Cerebellar nuclear complex (tissue), 1 donor: ENCODE data around the gene APOLD1.
"Not testable (repeated sequence)": the region's sequence is repeated elsewhere in the genome, so short reads cannot be mapped to it uniquely, and the experiment has no call there.

Experiments used
- DNase-seq, 2 experiments: peaks; one replicate each; lab custom pipeline; 2025; lab: John Stamatoyannopoulos, UW

The APOLD1 gene, protein sequence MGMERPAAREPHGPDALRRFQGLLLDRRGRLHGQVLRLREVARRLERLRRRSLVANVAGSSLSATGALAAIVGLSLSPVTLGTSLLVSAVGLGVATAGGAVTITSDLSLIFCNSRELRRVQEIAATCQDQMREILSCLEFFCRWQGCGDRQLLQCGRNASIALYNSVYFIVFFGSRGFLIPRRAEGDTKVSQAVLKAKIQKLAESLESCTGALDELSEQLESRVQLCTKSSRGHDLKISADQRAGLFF

GRCh38 chr12:12784911-12785814 lies at the start of gene APOLD1:
Gene APOLD1 (plus strand): TSS chr12:12785659. CDS start chr12:12785692, 33 bp downstream.
- DNase-seq = no peak

- no peak for DNase-seq
Observed at GRCh38 chr12:12736759-12737676, 48.4 kb upstream of the APOLD1 start.

DNA sequence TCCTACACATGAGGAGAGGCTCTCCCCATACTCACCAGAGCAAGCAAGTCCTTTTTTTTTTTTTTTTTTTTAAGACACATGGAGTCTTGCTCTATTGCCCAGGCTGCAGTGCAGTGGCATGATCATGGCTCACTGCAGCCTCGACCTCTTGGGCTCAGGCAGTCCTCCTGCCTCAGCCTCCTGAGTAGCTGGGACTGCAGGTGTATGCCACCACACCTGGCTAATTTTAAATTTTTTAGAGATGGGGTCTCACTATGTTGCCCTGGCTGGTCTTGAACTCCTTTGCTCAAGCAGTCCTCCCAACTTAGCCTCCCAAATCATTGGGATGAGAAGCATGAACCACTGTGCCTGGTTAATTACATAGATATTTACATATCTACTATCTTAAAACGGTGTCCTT lies 47.3 kb upstream of the APOLD1 start:
- DNase-seq = not testable (repeated sequence)

DNA sequence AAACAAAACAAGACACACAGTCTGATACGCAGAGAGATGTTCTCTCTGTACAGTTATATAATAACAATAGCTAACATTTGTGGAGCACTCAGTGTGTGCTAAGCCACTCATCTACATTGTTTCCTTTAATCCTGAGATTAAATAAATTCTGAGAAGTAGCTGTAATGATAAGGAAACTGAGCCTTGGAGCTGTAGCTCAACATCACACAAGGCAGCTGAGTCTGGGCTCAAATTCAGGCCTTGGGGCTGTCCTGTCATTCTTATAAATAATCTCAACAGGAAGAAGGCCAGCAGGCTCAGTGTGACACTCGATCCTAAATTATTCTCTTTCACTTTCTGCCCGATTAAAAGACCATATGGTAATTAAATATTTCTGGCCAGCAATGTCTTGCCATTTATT lies 43.8 kb upstream of the APOLD1 start:
- DNase-seq = no peak

GRCh38 chr12:12744546-12745305 lies 40.7 kb upstream of the APOLD1 start:
- DNase-seq = no peak

DNA sequence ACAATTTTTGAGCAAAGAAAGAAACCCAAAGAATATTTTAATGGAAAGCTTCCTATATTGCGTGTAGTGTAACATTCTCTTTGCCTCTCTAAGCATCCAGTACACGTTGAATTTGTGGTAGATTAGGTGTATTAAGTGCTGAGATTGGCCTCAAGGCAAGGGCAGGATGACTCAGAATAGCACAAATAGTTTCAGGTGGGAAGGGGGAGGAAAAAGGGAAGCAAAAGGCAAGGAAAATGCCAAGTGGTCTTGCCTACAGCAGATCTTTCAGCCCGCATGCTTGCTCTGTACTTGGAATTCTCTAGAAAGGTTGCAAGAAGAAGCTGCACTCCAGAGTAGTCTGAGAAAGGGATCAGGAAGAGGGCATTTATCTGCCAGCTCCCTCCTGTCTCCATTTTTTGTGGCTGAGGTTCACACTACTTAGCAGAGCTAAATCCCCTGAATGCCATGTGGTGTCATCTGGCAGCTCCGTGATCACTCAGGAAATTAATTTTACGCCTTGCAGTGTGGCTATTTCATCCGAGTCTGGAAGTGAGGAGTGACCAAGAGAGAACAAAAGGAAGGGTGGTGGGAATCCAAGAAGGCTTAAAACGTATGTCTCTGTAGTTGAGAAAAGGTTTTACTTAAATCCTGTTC lies 39.8 kb upstream of the APOLD1 start:
- DNase-seq = no peak

DNA sequence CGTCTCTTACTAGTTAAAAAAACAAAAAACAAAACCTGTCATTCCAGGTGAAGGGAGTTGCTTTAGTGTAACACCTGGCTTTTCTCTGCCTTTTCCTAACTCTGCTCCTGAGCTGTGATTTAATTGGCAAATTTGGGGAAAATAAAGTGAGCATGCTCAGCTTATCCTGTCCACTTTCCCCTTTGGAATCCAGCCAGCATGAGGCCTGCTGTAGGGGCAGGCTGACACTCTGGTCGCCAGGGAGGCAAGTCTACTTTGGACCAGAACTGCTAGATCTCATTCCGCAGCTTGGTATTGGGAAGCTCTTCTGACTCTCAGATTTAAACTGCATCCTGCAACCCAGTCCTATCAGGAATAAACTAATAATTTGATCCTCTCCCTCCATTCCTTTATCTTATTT lies 38.2 kb upstream of the APOLD1 start:
- DNase-seq = no peak

GRCh38 chr12:12748044-12748443 lies 37.4 kb upstream of the APOLD1 start:
- no peak for DNase-seq

- no peak for DNase-seq
Observed at GRCh38 chr12:12749433-12749832, 36.0 kb upstream of the APOLD1 start.

DNA sequence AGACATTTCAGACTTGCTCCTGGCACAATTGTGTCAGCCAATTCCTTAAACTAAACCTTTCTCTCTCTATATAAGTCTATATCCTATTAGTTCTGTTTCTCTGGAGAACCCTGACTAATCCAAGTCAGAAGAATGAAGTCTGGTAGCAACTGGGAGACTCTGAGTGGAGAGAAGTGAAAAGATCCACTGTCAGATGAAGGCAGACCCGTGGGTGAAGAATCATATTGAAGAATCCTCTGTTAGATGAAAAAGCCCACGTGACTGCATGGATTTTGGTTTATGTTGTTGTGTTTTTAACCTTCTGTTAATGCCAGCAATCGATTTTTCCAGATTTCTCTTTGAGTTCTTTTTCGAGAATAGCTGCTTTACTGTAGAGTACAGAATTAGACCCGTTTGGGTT lies 29.5 kb upstream of the APOLD1 start:
- no peak for DNase-seq

DNA sequence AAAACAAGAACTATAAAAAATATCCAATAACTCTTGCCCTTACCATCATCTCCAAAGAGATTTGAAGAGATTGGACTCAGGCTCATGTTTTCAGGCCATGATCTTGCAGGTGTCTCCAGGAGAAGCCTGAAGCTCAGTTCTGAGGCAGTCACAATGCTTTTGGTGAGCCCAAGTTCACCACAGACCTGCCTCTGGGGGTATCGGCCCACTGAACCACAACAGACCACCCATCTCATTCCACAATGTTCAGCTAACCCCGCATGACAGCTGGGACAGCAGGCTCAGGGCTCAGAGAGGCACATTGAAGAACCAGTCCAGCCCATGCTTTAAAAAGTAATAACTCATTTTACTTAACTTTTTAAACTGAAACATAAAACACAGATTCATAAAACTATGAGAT lies 28.3 kb upstream of the APOLD1 start:
- DNase-seq = no peak

GRCh38 chr12:12759234-12759915 lies 26.1 kb upstream of the APOLD1 start:
- no peak for DNase-seq

- DNase-seq = no peak
Observed at GRCh38 chr12:12764824-12765223, 20.6 kb upstream of the APOLD1 start.

DNA sequence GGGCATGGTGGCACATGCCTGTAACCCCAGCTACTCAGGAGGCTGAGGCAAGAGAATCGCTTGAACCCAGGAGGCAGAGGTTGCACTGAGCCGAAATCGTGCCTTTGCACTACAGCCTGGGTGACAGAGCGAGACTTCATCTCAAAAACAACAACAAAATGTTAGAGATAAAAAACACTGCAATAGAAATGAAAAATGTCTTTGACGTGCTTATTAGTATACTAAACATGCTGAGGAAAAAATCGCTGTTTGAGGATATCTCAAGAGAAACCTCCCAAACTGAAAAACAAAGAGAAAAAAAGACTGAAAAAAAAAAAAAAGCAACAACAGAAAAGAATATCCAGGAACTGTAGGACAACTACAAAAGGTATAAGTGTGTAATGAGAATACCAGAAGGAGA lies 15.2 kb upstream of the APOLD1 start:
- DNase-seq = no peak

GRCh38 chr12:12774791-12775190 lies 10.7 kb upstream of the APOLD1 start:
- DNase-seq = no peak

DNA sequence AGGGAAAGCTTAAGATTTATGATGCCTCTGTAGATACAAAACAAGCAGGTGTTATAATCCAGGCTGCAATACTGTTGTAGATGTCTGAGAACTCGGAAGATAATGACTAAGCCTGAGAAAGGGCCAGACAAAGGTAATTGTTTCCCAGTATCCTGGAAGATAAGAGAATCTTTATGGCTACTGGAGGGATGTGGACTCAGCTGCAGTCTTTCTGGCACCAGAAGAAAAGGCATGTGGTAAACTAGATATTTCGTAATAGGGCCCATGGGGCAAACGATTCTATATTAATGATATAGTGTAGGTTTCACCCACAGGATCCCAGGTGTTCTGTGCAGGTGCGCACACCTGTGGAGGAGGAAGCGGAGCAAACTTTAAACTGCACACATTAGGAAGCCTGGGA lies 9.2 kb upstream of the APOLD1 start:
- DNase-seq = no peak

GRCh38 chr12:12777092-12777491 lies 8.4 kb upstream of the APOLD1 start:
- DNase-seq = no peak

- DNase-seq = no peak
Observed at GRCh38 chr12:12779007-12779406, 6.5 kb upstream of the APOLD1 start.

DNA sequence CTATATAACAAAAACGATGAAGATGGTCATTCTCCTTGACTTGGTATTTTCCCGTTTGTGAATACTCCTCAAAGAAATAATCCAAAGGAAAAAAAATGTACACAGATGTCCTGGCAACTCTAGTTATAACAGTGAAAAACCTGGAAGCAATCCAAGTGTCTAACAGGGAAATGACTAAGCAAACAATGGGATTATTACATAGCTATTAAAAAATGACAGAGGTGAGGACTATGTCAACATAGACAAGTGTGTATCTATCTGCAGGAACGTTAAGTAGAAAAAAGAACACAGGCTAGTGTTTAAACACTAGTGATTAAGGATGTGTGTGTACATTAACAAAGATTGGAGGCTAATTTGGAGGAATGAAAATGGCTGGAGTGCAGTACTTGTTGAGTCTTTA lies 5.9 kb upstream of the APOLD1 start:
- no peak for DNase-seq

DNA sequence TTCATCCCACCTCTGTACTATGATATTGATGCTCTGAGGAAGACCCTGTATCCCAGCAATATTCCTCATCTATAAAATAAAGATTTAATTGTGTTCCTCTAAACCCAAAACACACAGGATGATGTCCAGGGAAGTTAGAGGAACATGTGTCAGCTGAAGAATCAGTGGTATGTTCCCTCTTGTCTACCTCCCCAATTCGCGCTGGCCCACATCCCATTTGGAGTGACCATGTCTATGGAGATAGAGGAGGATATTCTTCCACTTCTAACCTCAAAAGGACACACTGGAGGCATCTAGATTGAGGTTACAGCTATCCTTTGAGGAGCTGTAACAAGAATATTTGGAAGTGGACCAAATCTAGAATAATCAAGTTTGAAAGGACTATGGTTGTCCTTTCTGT lies 1.3 kb upstream of the APOLD1 start:
- no peak for DNase-seq

DNA sequence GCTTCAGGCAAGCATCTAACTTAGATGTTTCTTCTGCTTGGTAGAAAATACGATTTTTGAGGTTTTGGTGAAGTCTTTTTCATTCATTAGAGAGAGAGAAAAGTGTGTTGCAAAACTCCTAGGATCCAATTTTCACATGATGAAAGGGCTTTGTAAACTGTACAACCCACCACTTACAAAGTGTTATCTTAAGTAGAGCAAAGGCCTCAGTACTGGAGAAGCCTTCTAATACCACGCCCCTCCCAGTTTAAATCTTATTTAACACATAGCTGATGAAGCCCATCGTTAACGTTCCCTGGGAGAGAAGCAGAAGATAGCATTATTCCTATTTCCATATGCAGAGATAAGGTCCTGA lies 869 bp downstream of the APOLD1 start:
- DNase-seq = no peak
